HepG2 (cell line): ENCODE data around the gene ALDH1A2. TPM values are rescaled to one million over a fixed set of nuclear protein-coding genes. Genes with fewer than 3 reads are reported as not detected.
A peak's percentile ranks its signal among the peaks of the same experiment; 100 is the strongest.

Experiments used
- ATAC-seq: fragments of 200-7000 bp; cut with Tn5 transposase; 3 replicates; pipeline ENCODE4 v1.9.1; 2020; ENCODE audit warnings: mild to moderate bottlenecking, moderate library complexity
- BruUV-seq: library from RNA; stranded (reverse); fragments of 400-500 nt; replicated peaks from 2 replicates; lab custom pipeline; 2021; lab: Mats Ljungman, UMichigan
- CTCF ChIA-PET: fragments of 300-600 bp; formaldehyde crosslinking; extraction: SDS; loops from one replicate; lab custom pipeline; 2021; ENCODE audit warnings: low total read pairs, inconsistent platforms, low intra/inter-chr PET ratio; lab: Yijun Ruan, JAX
- POLR2A ChIA-PET: fragments of 350-600 bp; sonication (Branson Sonifier 250); formaldehyde crosslinking; loops from one replicate; lab custom pipeline; 2020; ENCODE audit warnings: antibody characterized with exemption, inconsistent platforms; lab: Yijun Ruan, JAX
- DNase-seq: peaks from one replicate; pipeline ENCODE4 v3.0.0-alpha.2; 2015; ENCODE audit warnings: low spot score
- FAIRE-seq: peaks from 3 replicates; lab custom pipeline; 2011; peaks lifted over from hg19 to GRCh38; lab: Jason Lieb, UNC
- H2AFZ ChIP-seq: one replicate; pipeline ENCODE4 v1.6.1; 2011; ENCODE audit warnings: low read length, inconsistent platforms
- H3K27ac ChIP-seq: fragments of 300-600 bp; 3 replicates; pipeline ENCODE4 v1.8.0; 2011; ENCODE audit warnings: mixed run types, mild to moderate bottlenecking, mixed read lengths, low read length, inconsistent platforms; ENCODE audit not compliant: insufficient read depth; ENCODE audit errors: extremely low read length
- H3K27me3 ChIP-seq, 2 experiments: fragments of 200-600 bp in 1 of 2; 2 replicates in 1 of 2; 3 replicates in 1 of 2; pipeline versions ENCODE4 v1.6.0 to v1.8.0; 2011; ENCODE audit warnings: low read length in 2 of 2, mild to moderate bottlenecking in 2 of 2, moderate library complexity in 2 of 2, inconsistent platforms in 1 of 2; ENCODE audit not compliant: insufficient read depth in 2 of 2, control insufficient read depth in 1 of 2
- H3K36me3 ChIP-seq, 2 experiments: fragments of 200-600 bp in 1 of 2; replicated peaks in 1 of 2; 2 replicates in 1 of 2; 3 replicates in 1 of 2; pipeline versions ENCODE4 v1.5.1 to v1.8.0; 2011; ENCODE audit warnings: low read length in 2 of 2, inconsistent platforms in 1 of 2; ENCODE audit not compliant: insufficient read depth in 2 of 2, control insufficient read depth in 1 of 2
- H3K4me1 ChIP-seq: 2 replicates; pipeline ENCODE4 v1.5.1; 2012; ENCODE audit warnings: low read length, inconsistent platforms; ENCODE audit not compliant: insufficient read depth
- H3K4me2 ChIP-seq: 2 replicates; pipeline ENCODE4 v1.6.0; 2011; ENCODE audit warnings: low read depth, low read length, inconsistent platforms
- H3K4me3 ChIP-seq, 3 experiments: fragments of 200-600 bp in 1 of 3; sonication (generic), shearing (Covaris generic) in 1 of 3; replicated peaks in 1 of 3; 2 replicates each; pipeline ENCODE4 v1.5.1; 2011 to 2016; ENCODE audit warnings: low read length in 3 of 3, inconsistent platforms in 2 of 3, low read depth in 2 of 3, mild to moderate bottlenecking in 2 of 3, control low read depth in 1 of 3, mixed read lengths in 1 of 3; ENCODE audit not compliant: insufficient read depth in 1 of 3
- H3K79me2 ChIP-seq: one replicate; pipeline ENCODE4 v1.6.1; 2011; ENCODE audit warnings: low read length, inconsistent platforms; ENCODE audit not compliant: insufficient read depth
- H3K9ac ChIP-seq: 2 replicates; pipeline ENCODE4 v1.6.0; 2011; ENCODE audit warnings: mild to moderate bottlenecking, low read depth, low read length, inconsistent platforms; ENCODE audit not compliant: insufficient read depth
- H3K9me3 ChIP-seq: 2 replicates; pipeline ENCODE4 v1.5.1; 2012; ENCODE audit warnings: mild to moderate bottlenecking, low read length
- H4K20me1 ChIP-seq: 2 replicates; pipeline ENCODE4 v1.6.0; 2011; ENCODE audit warnings: inconsistent platforms, mild to moderate bottlenecking, low read length, moderate library complexity; ENCODE audit not compliant: insufficient read depth
- ARID3A ChIP-seq: IDR thresholded peaks from 2 replicates; pipeline ENCODE4 v1.6.1; 2012; ENCODE audit warnings: low read depth, low read length, improper control_type of control experiment
- IRF9 ChIP-seq: sonication (generic); formaldehyde crosslinking; IDR thresholded peaks from 2 replicates; pipeline ENCODE4 v1.8.0; 2022; ENCODE audit warnings: missing genetic modification reagents, mild to moderate bottlenecking, borderline replicate concordance
- MAFF ChIP-seq: IDR thresholded peaks from 2 replicates; pipeline ENCODE4 v1.6.1; 2011; ENCODE audit warnings: low read depth, low read length, improper control_type of control experiment
- MAFG ChIP-seq: sonication (generic); formaldehyde crosslinking; IDR thresholded peaks from 2 replicates; pipeline ENCODE4 v1.5.1; 2020; ENCODE audit warnings: mild to moderate bottlenecking, missing genetic modification reagents
- MAFK ChIP-seq, 2 experiments: IDR thresholded peaks in 1 of 2; conservative IDR thresholded peaks in 1 of 2; 2 replicates each; pipeline ENCODE4 v1.6.1; 2011; ENCODE audit warnings: improper control_type of control experiment in 2 of 2, low read length in 2 of 2
- MYNN ChIP-seq: sonication (generic); formaldehyde crosslinking; IDR thresholded peaks from 2 replicates; pipeline ENCODE4 v1.4.0; 2020; ENCODE audit warnings: mild to moderate bottlenecking, low read depth, missing genetic modification reagents
- NFE2L1 ChIP-seq: sonication (generic); formaldehyde crosslinking; IDR thresholded peaks from 2 replicates; pipeline ENCODE4 v1.4.0; 2020; ENCODE audit warnings: missing genetic modification reagents, mild to moderate bottlenecking, borderline replicate concordance
- RNF219 ChIP-seq: sonication (generic); formaldehyde crosslinking; IDR thresholded peaks from 2 replicates; pipeline ENCODE4 v1.5.0; 2020; ENCODE audit warnings: mild to moderate bottlenecking, missing genetic modification reagents
- SNRNP70 ChIP-seq: fragments of 200-400 bp; formaldehyde crosslinking; IDR thresholded peaks from 2 replicates; pipeline ENCODE4 v1.6.1; 2017; ENCODE audit warnings: mild to moderate bottlenecking, low read depth, low read length, moderate library complexity
- TGIF2 ChIP-seq: IDR thresholded peaks from 2 replicates; pipeline ENCODE4 v1.6.1; 2016; ENCODE audit warnings: control low read depth, missing compliant biosample characterization
- THAP9 ChIP-seq: sonication (generic); formaldehyde crosslinking; IDR thresholded peaks from 2 replicates; pipeline ENCODE4; 2020; ENCODE audit warnings: missing genetic modification reagents, mild to moderate bottlenecking, borderline replicate concordance
- ZFP91 ChIP-seq: sonication (generic); formaldehyde crosslinking; IDR thresholded peaks from 2 replicates; pipeline ENCODE4 v1.9.0; 2022; ENCODE audit warnings: missing genetic modification reagents, mild to moderate bottlenecking, borderline replicate concordance
- ZNF709 ChIP-seq: sonication (generic); formaldehyde crosslinking; IDR thresholded peaks from 2 replicates; pipeline ENCODE4 v1.5.0; 2020; ENCODE audit warnings: mild to moderate bottlenecking, missing genetic modification reagents
- WGBS: methylation state at CpG from one replicate; pipeline ENCODE4 v1.1.6; 2017; ENCODE audit warnings: low lambda C conversion rate; 5-methylcytosine and 5-hydroxymethylcytosine counted together
- in situ Hi-C: cut with HindIII; loops from 2 replicates; pipeline ENCODE4 v1.10.0; 2017; ENCODE audit warnings: low pct_unique_long_range_greater_than_20kb; ENCODE audit not compliant: extremely low pct_ligation_motif_present
- intact Hi-C: fragments of 100-400 bp; cut with micrococcal nuclease; formaldehyde crosslinking; loops from one replicate; pipeline ENCODE4 v1.10.0; 2022; ENCODE audit not compliant: unreplicated experiment
- polyA plus RNA-seq, 8 experiments: library from polyadenylated mRNA; depleted of rRNA in 3 of 8; stranded (reverse) in 7 of 8; unstranded in 1 of 8; fragments of >200 nt; fragmentation: Illumina TruSeq in 4 of 8; extraction: Trizol in 4 of 8; gene quantifications; 2 replicates each; pipeline versions ENCODE4 v1.2.1 to v1.2.3, GENCODE V29; 2011 to 2016; ENCODE audit warnings: low read depth in 4 of 8, missing spikeins in 1 of 8, mixed read lengths in 1 of 8; ENCODE audit not compliant: insufficient read depth in 1 of 8
- total RNA-seq, 5 experiments: library from RNA; depleted of rRNA; stranded (reverse); fragments of >200 nt; fragmentation: Illumina TruSeq; extraction: Trizol; gene quantifications; 2 replicates each; pipeline ENCODE4 v1.2.3, GENCODE V29; 2016; ENCODE audit warnings: low read depth in 1 of 5

ALDH1A2 gene
- total and polyA plus RNA-seq, 2 of the 13 experiments (the other 11 are each of a cell fraction or from before 2014, with no cell fraction given) = 0.64 to 0.90 TPM

GRCh38 chr15:57993409-57994145 is 71.9 kb downstream of the ALDH1A2 start:
- Histone ChIP-seq H3K4me3 (no peak overlapping the region), H3K36me3 (no peaks in the 10 kb centered on the region), H2AFZ (no peak overlapping the region), H3K4me1 (no peaks in the 10 kb centered on the region), H3K27me3 (0 out of 5 replicates have a peak, but pooled peaks cover 0 to 5% of the 10 kb centered on the region in 2 experiments), H3K79me2 (no peaks in the 10 kb centered on the region), H3K9me3 (no peaks in the 10 kb centered on the region), H3K4me2 (no peak overlapping the region), H3K27ac (no peak overlapping the region), H4K20me1 (no peaks in the 10 kb centered on the region), H3K9ac (no peak overlapping the region)
- in situ Hi-C loops = no loop called here
- no peak for ATAC-seq
- ChIA-PET CTCF (no interaction called here), POLR2A (no interaction called here)
- intact Hi-C loops = no loop called here
- TF ChIP-seq IRF9 (CRISPR knock-in tag) = no peak
- TF ChIP-seq RNF219 = no peak
- no peak for TF ChIP-seq MYNN
- TF ChIP-seq SNRNP70 = no peak
- TF ChIP-seq ZFP91 = no peak
- no peak for TF ChIP-seq ARID3A
- peak; percentile 69 to 82 for TF ChIP-seq MAFK (conservative IDR thresholded peaks at IDR 0.05 in 1 of 2, IDR thresholded peaks at IDR 0.05 in 1 of 2; ENCODE audit: low read length in 2 of 2)
- no peak for TF ChIP-seq MAFG (CRISPR knock-in tag)
- no peak for TF ChIP-seq TGIF2 (CRISPR knock-in tag)
- peak; percentile 71 for TF ChIP-seq MAFF
- no peak for TF ChIP-seq THAP9 (CRISPR knock-in tag)
- no peak for TF ChIP-seq NFE2L1
- TF ChIP-seq ZNF709 (CRISPR knock-in tag) = no peak
- WGBS = 33% methylated on average over 3 of the region's 3 CpGs
- no TSS peak for BruUV-seq
- no peak for FAIRE-seq
- DNase-seq = no peak
